Muscle of back (tissue), 11 donors: ENCODE measurements around the gene ZCWPW1. TPM values are rescaled to one million over a fixed set of nuclear protein-coding genes. Genes with fewer than 3 reads are reported as not detected.
"Not testable (repeated sequence)": the region's sequence is repeated elsewhere in the genome, so short reads cannot be mapped to it uniquely, and the experiment has no call there.

Source experiments
- DNase-seq, 3 donors: peaks; one replicate each; pipeline versions ENCODE4 v3.0.0 to v3.0.0-alpha.2; 2013
- polyA plus RNA-seq, 10 donors: library from polyadenylated mRNA; unstranded; fragments of 120-200 nt; gene quantifications; one replicate each; pipeline ENCODE4 v1.2.1, GENCODE V29; 2013; ENCODE audit not compliant: insufficient read length in 10 of 10

Gene ZCWPW1
- polyA plus RNA-seq, 10 donors: 4.0 to 7.6 (median 5.4) TPM

- no peak for DNase-seq
Observed at GRCh38 chr7:100374601-100375000, 53.9 kb downstream of the ZCWPW1 start.

- not testable (repeated sequence) for DNase-seq
Observed at GRCh38 chr7:100373870-100374598, 54.5 kb downstream of the ZCWPW1 start.

DNA sequence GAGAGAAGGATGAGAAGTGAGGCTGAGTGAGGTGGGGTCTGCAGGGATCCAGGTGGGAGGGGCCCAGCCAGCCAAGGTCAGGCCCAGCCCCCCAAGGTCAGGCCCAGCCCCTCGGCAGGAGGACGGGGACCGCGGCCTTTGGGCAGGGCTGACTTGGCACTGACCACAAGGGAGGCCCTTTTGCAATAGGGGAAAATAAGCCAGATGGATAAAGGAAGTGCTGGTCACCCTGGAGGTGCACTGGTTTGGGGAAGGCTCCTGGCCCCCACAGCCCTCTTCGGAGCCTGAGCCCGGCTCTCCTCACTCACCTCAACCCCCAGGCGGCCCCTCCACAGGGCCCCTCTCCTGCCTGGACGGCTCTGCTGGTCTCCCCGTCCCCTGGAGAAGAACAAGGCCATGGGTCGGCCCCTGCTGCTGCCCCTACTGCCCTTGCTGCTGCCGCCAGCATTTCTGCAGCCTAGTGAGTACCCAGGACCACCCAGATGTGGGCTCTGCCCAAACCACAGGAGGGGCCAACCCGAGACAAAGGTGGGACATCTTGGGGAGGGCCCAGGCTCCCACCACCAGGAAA, 55.2 kb downstream of the ZCWPW1 start, which contains the start of gene PILRA:
PILRA (plus strand) TSS at position 227 of the 571 bp plus-strand sequence; CDS start at position 397, 170 bp downstream.
- DNase-seq: peak in 1 of 3 donors; percentile 42

- no peak for DNase-seq
Observed at GRCh38 chr7:100372694-100373093, 55.8 kb downstream of the ZCWPW1 start.

- no peak for DNase-seq
Observed at GRCh38 chr7:100372256-100372655, 56.2 kb downstream of the ZCWPW1 start.

GRCh38 chr7:100371561-100372171, 56.8 kb downstream of the ZCWPW1 start:
- DNase-seq: no peak

DNA sequence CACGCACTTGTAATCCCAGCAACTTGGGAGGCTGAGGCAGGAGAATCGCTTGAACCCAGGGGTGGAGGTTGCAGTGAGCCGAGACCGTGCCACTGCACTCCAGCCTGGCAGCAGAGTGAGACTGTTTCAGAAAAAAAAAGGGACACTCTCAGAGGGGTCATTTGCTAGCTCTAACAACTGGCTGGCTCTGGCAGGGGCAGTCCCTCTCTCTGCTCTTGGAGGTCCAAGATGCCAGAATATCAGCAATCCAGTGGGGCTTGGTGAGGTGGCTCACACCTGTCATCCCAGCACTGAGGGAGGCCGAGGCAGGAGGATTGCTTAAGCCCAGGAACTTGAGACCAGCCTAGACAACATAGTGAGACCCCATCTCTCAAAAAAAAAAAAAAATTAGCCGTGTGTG, 57.8 kb downstream of the ZCWPW1 start:
- DNase-seq: no peak

DNA sequence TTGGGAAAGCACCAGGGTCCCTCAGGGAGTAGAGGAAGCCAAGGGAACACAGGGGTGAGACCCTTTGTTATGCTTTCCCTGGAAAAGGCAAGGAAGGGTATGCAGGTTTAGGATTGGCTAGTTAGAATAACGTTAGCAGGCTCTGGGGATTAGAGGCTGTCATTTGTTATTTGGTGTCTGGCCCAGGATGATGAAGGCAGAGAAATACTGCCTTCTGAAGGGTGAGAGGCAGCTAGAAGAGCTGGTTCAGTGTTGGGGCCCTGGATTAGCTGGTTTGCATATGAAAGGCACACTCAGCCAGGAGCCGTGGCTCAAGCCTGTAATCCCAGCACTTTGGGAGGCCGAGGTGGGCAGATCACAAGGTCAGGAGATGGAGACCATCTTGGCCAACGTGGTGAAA, 58.2 kb downstream of the ZCWPW1 start:
- DNase-seq: no peak

DNA sequence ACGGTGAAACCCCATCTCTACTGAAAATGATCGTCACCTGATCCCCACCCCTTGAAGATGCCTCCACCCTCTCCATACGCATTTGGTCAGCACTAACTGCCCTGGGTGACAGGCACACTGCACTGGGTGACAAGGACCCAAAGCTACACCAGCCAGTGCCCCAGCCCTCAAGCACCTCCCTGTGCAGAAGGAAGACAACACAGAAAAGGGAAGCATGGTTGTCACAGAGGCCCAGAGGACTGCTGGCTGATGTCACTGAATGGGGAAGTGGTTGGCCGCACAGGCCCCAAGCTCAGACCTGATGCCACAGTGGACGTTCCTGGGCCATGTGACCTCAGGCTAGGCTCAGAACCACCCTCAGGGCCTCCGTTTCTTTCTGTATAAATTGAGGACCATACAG, 59.4 kb downstream of the ZCWPW1 start:
- peak in 1 of 3 donors; percentile 57 for DNase-seq

DNA sequence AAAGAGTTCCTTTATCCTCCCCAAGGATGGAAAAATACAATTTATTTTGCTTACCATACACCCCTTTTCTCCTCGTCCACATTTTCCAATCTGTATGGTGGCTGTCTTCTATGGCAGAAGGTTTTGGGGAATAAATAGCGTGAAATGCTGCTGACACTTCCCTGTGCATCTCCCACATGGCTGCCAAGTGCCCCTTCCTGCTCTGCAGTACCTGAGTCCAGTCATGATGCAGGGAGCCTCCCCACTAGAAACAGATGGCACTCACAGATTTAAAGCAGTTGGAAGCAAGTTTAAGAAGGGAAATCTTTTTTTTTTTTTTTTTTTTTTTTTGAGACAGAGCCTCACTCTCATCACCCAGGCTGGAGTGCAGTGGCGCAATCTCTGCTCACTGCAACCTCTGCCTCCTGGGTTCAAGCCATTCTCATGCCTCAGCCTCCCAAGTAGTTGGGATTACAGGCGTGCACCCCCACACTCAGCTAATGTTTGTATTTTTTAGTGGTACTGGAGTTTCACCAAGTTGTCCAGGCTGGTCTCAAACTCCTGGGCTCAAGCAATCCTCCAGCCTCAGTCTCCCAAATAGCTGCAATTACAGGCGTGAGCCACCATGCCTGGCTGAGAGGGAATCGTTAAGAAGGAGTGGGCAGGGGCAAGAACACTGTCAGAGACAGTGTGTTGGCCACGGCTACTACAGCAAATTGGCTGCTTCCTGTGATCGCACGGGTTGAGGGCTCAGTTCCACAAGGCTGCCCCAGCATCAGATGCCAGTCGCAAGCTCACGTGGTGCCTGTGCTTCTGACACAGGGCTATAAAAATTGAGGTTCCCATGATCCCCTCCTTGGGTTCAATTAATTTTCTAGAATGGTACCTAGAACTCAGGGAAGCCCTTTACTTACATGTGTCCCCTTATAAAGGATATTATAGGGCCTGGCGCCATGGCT, 60.6 kb downstream of the ZCWPW1 start:
- DNase-seq: no peak

DNA sequence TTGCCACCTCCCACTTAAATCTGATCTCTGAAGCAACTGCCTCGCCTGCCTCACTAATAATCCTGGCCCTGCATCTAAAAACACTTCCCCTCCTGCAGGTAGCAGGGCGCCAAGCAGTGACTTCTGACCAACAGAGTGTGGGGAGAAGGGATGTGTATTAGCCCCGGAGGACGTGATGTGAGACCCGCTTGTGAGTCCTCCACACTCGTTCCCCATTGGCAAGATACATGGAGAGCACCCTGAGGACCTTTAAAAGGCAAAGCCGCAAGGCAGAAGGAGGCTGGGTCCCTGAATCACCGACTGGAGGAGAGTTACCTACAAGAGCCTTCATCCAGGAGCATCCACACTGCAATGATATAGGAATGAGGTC, 61.3 kb downstream of the ZCWPW1 start:
- DNase-seq: no peak

DNA sequence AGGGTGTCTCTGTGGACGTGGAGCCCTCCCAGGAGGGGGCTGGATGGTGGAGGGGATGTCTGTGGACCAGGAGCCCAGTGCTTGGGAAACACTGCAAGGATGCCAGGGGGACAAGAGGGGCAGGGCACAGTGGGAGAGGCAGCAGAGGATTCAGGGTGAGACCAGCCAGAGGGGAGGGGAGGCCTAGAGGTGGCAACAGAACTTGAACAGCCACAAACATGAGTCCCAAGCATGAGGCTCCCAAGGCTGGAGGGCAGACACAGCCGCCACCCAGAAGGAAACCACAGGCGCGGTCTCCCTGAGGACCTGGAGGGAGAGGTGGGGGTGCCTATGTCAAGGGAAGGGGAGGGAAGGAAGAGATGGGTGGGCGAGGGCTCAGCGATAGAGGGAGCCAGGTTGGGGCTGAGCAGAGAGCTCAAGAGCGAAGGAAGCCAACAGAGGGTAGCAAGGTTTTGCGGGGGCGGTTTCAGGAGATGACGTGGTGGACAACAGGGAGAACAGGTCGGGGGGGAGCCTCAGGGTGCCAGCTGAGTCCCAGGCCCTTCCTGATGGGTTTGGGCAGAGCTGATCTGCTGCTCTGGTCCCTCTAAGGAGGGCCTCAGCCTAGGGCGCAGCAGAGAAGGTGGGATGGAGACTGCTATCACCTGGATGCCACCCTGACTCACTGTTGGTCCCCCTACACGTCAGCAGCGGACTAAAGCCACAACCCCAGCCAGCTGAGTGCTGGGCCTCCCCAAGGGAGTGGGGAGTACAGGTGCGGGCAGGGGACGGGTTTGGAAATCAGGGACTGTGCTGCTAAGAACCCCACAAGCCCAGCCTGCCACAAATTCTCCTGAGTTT, 61.9 kb downstream of the ZCWPW1 start:
- no peak for DNase-seq

GRCh38 chr7:100365998-100366367, 62.5 kb downstream of the ZCWPW1 start:
- DNase-seq: not testable (repeated sequence)

GRCh38 chr7:100364480-100364879, 64.0 kb downstream of the ZCWPW1 start:
- no peak for DNase-seq

- DNase-seq: not testable (repeated sequence)
Observed at GRCh38 chr7:100363797-100364196, 64.7 kb downstream of the ZCWPW1 start.

GRCh38 chr7:100363098-100363497, 65.4 kb downstream of the ZCWPW1 start:
- no peak for DNase-seq

DNA sequence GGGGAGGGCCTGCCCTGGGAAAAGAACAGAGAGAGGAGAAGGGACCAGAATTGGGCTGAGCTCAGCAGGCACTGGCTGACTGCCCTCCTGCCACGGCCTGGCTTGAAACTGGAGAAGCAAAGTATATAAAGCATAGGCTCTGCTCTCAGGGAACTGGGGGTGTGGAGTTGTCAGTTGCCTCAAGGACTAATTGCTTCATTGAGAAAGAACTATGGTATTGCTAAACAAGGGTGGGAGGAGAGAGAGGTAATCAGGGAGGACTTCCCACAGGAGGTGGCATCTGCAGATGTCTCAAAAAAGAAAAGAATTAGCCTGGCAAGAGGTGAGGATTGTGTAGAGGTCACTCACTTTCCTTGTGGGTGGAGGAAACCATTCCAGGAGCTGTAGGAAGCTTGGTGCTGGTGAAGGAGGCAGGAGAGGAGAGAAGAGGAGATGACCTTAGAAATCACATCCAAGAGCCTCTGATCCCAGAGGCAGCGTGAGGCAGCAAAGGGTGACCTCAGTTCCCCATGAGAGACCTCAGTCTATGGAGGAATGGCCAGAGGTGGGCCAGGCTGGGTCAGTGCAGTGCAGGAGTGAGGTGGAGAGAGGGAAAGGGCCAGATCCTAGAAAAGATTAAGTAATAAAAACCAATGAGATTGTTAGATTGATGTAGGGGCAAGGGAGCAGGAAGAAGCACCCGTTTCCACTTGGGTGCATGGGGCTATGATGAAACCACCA, 68.2 kb downstream of the ZCWPW1 start:
- DNase-seq: no peak

GRCh38 chr7:100358857-100359212, 69.7 kb downstream of the ZCWPW1 start:
- no peak for DNase-seq

DNA sequence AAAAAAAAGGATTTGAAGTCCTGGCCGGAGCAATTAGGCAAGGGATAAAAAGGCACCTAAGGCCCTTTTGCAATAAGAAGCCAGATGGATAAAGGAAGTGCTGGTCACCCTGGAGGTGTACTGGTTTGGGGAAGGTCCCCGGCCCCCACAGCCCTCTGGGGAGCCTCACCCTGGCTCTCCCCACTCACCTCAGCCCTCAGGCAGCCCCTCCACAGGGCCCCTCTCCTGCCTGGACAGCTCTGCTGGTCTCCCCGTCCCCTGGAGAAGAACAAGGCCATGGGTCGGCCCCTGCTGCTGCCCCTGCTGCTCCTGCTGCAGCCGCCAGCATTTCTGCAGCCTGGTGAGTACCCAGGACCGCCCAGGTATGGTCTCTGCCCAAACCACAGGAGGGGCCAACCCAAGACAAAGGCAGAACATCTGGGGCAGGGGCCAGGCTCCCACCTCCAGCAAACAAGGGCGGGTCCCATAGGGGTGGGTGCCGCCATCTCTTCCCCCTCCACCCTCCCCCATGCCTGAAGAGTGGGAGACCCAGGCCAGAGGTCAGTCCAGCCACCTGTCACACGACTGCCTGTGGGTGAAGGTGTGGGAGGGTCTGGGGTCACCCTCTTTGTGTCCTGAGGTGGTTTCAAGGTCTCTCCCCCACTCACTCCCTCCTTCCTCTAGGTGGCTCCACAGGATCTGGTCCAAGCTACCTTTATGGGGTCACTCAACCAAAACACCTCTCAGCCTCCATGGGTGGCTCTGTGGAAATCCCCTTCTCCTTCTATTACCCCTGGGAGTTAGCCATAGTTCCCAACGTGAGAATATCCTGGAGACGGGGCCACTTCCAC, 70.3 kb downstream of the ZCWPW1 start, which contains the start of gene PILRB:
PILRB (plus strand) TSS at position 91 of the 830 bp plus-strand sequence; CDS start at position 277, 186 bp downstream.
- no peak for DNase-seq
